ENCODE data around the gene VPS13D. TPM values are rescaled to one million over a fixed set of nuclear protein-coding genes. Genes with fewer than 3 reads are reported as not detected.
A peak's percentile ranks its signal among the peaks of the same experiment; 100 is the strongest.

The VPS13D gene
- total and polyA plus RNA-seq, 10 of the 15 experiments (the other 5 are each of a cell fraction or from before 2014, with no cell fraction given): 1.4 to 16.9 (median 8.5) TPM

GRCh38 chr1:12437629-12438028, 207.8 kb downstream of the VPS13D start (continued):
- no peak for TF ChIP-seq CHD2 (IDR thresholded peaks at IDR 0.05; ENCODE audit: borderline replicate concordance, low read depth, low read length)
- TF ChIP-seq MEF2A (IDR thresholded peaks at IDR 0.05; ENCODE audit: insufficient read depth, low read depth, low read length): no peak
- no peak for TF ChIP-seq MXI1 (IDR thresholded peaks at IDR 0.05; ENCODE audit: low read depth, low read length)
- no peak for TF ChIP-seq IRF4 (IDR thresholded peaks at IDR 0.05; ENCODE audit: low read depth, low read length)
- TF ChIP-seq MLLT1 (IDR thresholded peaks at IDR 0.05): no peak
- no peak for TF ChIP-seq RAD51 (IDR thresholded peaks at IDR 0.05)
- TF ChIP-seq FOS (IDR thresholded peaks at IDR 0.05; ENCODE audit: borderline replicate concordance, extremely low read depth, insufficient read length): no peak
- TF ChIP-seq MYB (IDR thresholded peaks at IDR 0.05; ENCODE audit: borderline replicate concordance, low read depth, low read length): no peak

- 36% methylated on average over 7 of the region's 7 CpGs for WGBS (ENCODE audit: insufficient coverage, insufficient replicate concordance, low lambda C conversion rate, missing lambda C conversion rate)
- H3K4me3 ChIP-seq: no peak overlapping the region
- H3K79me2 ChIP-seq (ENCODE audit: control insufficient read depth, insufficient read depth, low read length): no peaks in the 10 kb centered on the region
- peaks cover 4% of the 10 kb centered on the region; the same call in 2 of the 3 replicates for H3K9me3 ChIP-seq (replicated peaks; ENCODE audit: control insufficient read depth, insufficient read depth, low read length)
- no peaks in the 10 kb centered on the region; a peak in 1 of 4 replicates for H3K27me3 ChIP-seq (replicated peaks in 1 of 2; ENCODE audit: control insufficient read depth in 2 of 2, insufficient read depth in 2 of 2, low read length in 1 of 2)
- FAIRE-seq: peak; percentile 13
- peak; percentile 73 for DNase-seq (ENCODE audit: low read depth, low spot score)
- no peak overlapping the region for H2AFZ ChIP-seq (ENCODE audit: control insufficient read depth, low read depth, low read length)
- SMC1A ChIA-PET (ENCODE audit: uncharacterized antibody, unreplicated experiment): interaction anchor here (1.0 to 7.5 kb wide), 3 partner anchors 10 to 181 kb away, joined by 3 to 74 read pairs (median 3); no protein-coding TSS in a partner anchor
- H4K20me1 ChIP-seq (ENCODE audit: control insufficient read depth, insufficient read depth): peaks cover 6% of the 10 kb centered on the region; the same call in 1 of the 2 replicates
- CTCF ChIA-PET: interaction anchor here (1.2 to 1.3 kb wide), 3 partner anchors 9 to 14 kb away, joined by 3 to 6 read pairs (median 4); no protein-coding TSS in a partner anchor
- intact Hi-C loops (cut with micrococcal nuclease; ENCODE audit: unreplicated experiment): loop anchor here (1.0 kb wide), 1 partner anchor 11 kb away; no protein-coding TSS in a partner anchor
- RAD21 ChIA-PET (ENCODE audit: unreplicated experiment): interaction anchor here (1.1 to 1.4 kb wide), 3 partner anchors 11 to 179 kb away, joined by 3 read pairs; partner anchors contain the start of gene DHRS3
- peaks cover 40% of the 10 kb centered on the region for H3K4me1 ChIP-seq (ENCODE audit: control insufficient read depth, insufficient read depth, low read length)
- POLR2A ChIA-PET: no interaction called here
- no peaks in the 10 kb centered on the region for H3K36me3 ChIP-seq (ENCODE audit: control insufficient read depth in 2 of 2, insufficient read depth in 2 of 2, low read length in 1 of 2)
- no peak overlapping the region for H3K27ac ChIP-seq (ENCODE audit: control insufficient read depth, insufficient read depth)
- no TSS peak for BruUV-seq (replicated peaks)
- peak overlapping the region; percentile 40; the same call in 1 of the 2 replicates for H3K4me2 ChIP-seq (ENCODE audit: control insufficient read depth, insufficient read depth)
- H3K9ac ChIP-seq (ENCODE audit: control insufficient read depth, insufficient read depth, low read length): no peak overlapping the region
- ATAC-seq: peak; percentile 63
- in situ Hi-C loops (cut with MboI): loop anchor here (5.0 kb wide), 1 partner anchor 51 kb away; no protein-coding TSS in a partner anchor
- TF ChIP-seq SIX5 (IDR thresholded peaks at IDR 0.05; ENCODE audit: low read depth, low read length, severe bottlenecking) (no peak), SMAD5 (IDR thresholded peaks at IDR 0.05; ENCODE audit: low read depth) (no peak), MTA3 (IDR thresholded peaks at IDR 0.05; ENCODE audit: borderline replicate concordance, low read length) (peak; percentile 46; the same call in 1 of the 2 replicates), ASH2L (IDR thresholded peaks at IDR 0.05; ENCODE audit: borderline replicate concordance, low read depth) (no peak), CHD2 (IDR thresholded peaks at IDR 0.05; ENCODE audit: borderline replicate concordance, low read depth, low read length) (no peak), YY1 (IDR thresholded peaks at IDR 0.05; ENCODE audit: low read depth, low read length) (no peak), NRF1 (conservative IDR thresholded peaks at IDR 0.05; ENCODE audit: low read depth, low read length) (no peak), SREBF2 (IDR thresholded peaks at IDR 0.05; ENCODE audit: low read length) (no peak), TCF12 (IDR thresholded peaks at IDR 0.05; ENCODE audit: low read depth, low read length) (0 out of 2 replicates have a peak, but pooled peaks have one; percentile 54), SP1 (IDR thresholded peaks at IDR 0.05; ENCODE audit: low read depth, low read length) (no peak), ZNF384 (IDR thresholded peaks at IDR 0.05; ENCODE audit: borderline replicate concordance, low read depth, low read length) (no peak), EGR1 (IDR thresholded peaks at IDR 0.05; ENCODE audit: borderline replicate concordance in 1 of 2, low read depth in 2 of 2, low read length in 2 of 2) (no peak)
- TF ChIP-seq, protein P1, sequence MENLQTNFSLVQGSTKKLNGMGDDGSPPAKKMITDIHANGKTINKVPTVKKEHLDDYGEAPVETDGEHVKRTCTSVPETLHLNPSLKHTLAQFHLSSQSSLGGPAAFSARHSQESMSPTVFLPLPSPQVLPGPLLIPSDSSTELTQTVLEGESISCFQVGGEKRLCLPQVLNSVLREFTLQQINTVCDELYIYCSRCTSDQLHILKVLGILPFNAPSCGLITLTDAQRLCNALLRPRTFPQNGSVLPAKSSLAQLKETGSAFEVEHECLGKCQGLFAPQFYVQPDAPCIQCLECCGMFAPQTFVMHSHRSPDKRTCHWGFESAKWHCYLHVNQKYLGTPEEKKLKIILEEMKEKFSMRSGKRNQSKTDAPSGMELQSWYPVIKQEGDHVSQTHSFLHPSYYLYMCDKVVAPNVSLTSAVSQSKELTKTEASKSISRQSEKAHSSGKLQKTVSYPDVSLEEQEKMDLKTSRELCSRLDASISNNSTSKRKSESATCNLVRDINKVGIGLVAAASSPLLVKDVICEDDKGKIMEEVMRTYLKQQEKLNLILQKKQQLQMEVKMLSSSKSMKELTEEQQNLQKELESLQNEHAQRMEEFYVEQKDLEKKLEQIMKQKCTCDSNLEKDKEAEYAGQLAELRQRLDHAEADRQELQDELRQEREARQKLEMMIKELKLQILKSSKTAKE (IDR thresholded peaks at IDR 0.05; ENCODE audit: low read depth, poor library complexity, severe bottlenecking): peak; percentile 35
Observed at GRCh38 chr1:12438349-12438924, 208.6 kb downstream of the VPS13D start.
